ENCODE results near the gene TCEAL1.
"Not testable (repeated sequence)": the region's sequence is repeated elsewhere in the genome, so short reads cannot be mapped to it uniquely, and the experiment has no call there.

The TCEAL1 gene

GRCh38 chrX:103637604-103638338, 9.0 kb downstream of the TCEAL1 start:
- no peak for DNase-seq

GRCh38 chrX:103638479-103639346, 9.9 kb downstream of the TCEAL1 start:
- DNase-seq = not testable (repeated sequence)

GRCh38 chrX:103640401-103641155, 11.8 kb downstream of the TCEAL1 start:
- DNase-seq = no peak

- no peak for DNase-seq
Observed at GRCh38 chrX:103644125-103644524, 15.3 kb downstream of the TCEAL1 start.

GRCh38 chrX:103647630-103648029, 18.9 kb downstream of the TCEAL1 start:
- no peak for DNase-seq

- DNase-seq = no peak
Observed at GRCh38 chrX:103651151-103651773, 22.5 kb downstream of the TCEAL1 start.

- DNase-seq = not testable (repeated sequence)
Observed at GRCh38 chrX:103655230-103656000, 26.6 kb downstream of the TCEAL1 start.

- no peak for DNase-seq
Observed at GRCh38 chrX:103656617-103657016, 27.8 kb downstream of the TCEAL1 start.

- not testable (repeated sequence) for DNase-seq
Observed at GRCh38 chrX:103657066-103657465, 28.3 kb downstream of the TCEAL1 start.

GRCh38 chrX:103658681-103659433, 30.1 kb downstream of the TCEAL1 start:
- no peak for DNase-seq

- DNase-seq = not testable (repeated sequence)
Observed at GRCh38 chrX:103659460-103659859, 30.7 kb downstream of the TCEAL1 start.

GRCh38 chrX:103663981-103664762, 35.4 kb downstream of the TCEAL1 start:
- DNase-seq = no peak

- no peak for DNase-seq
Observed at GRCh38 chrX:103666202-103667107, 37.7 kb downstream of the TCEAL1 start.

GRCh38 chrX:103669745-103670144, 41.0 kb downstream of the TCEAL1 start:
- no peak for DNase-seq

- DNase-seq = no peak
Observed at GRCh38 chrX:103674531-103675454, 46.0 kb downstream of the TCEAL1 start.

GRCh38 chrX:103678199-103678993, 49.6 kb downstream of the TCEAL1 start:
- no peak for DNase-seq
